BJ (cell line): Measurements from ENCODE around the gene KBTBD8. TPM values are rescaled to one million over a fixed set of nuclear protein-coding genes. Genes with fewer than 3 reads are reported as not detected.

Source experiments
- CTCF ChIA-PET: fragments of 350-600 bp; formaldehyde crosslinking; extraction: SDS; loops from one replicate; lab custom pipeline; 2021; ENCODE audit warnings: antibody characterized with exemption, inconsistent platforms; lab: Yijun Ruan, JAX
- POLR2A ChIA-PET: fragments of 300-600 bp; sonication (Branson Sonifier 250); formaldehyde crosslinking; extraction: SDS; loops from one replicate; lab custom pipeline; 2021; ENCODE audit warnings: antibody characterized with exemption; lab: Charles Lee
- DNase-seq: peaks from one replicate; pipeline ENCODE4 v3.0.0-alpha.2; 2011; ENCODE audit warnings: low read depth
- H3K27me3 ChIP-seq: 2 replicates; pipeline ENCODE4 v1.6.0; 2011; ENCODE audit warnings: low read length; ENCODE audit not compliant: control insufficient read depth, insufficient read depth
- H3K36me3 ChIP-seq: 2 replicates; pipeline ENCODE4 v1.5.1; 2011; ENCODE audit warnings: low read length; ENCODE audit not compliant: control insufficient read depth, insufficient read depth
- H3K4me3 ChIP-seq: 2 replicates; pipeline ENCODE4 v1.5.1; 2011; ENCODE audit warnings: low read depth, mild to moderate bottlenecking, control low read depth, low read length
- CTCF ChIP-seq: IDR thresholded peaks from 2 replicates; pipeline ENCODE4 v1.5.1; 2011; ENCODE audit warnings: low read depth, mild to moderate bottlenecking, control low read depth, inconsistent platforms, low read length, moderate library complexity; ENCODE audit not compliant: insufficient read depth
- polyA plus RNA-seq: library from polyadenylated mRNA; depleted of rRNA; stranded (reverse); fragments of >200 nt; gene quantifications from 2 replicates; pipeline ENCODE4 v1.2.3, GENCODE V29; 2011

KBTBD8 gene
- polyA plus RNA-seq, 1 experiment, result 0.31 TPM

DNA sequence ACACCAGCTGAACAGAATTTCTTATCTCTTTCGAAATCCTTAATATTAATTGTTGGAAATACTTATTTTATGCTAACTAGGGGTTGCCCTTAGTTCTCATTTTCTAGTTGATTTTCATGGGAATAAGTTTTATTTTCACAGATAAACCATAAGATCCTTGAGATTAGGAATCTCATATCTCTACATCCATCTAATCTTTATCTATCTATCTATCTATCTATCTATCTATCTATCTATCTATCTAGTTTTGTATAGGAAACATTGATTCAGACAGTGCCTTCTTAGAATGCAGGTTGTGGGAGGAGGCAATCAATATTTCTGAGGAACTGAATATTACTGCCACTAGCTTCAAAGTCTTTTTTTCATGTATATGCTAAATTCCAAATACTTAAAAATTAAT lies 3.5 kb upstream of the KBTBD8 start:
- ChIA-PET CTCF (no interaction called here), POLR2A (no interaction called here)
- TF ChIP-seq CTCF, result no peak
- no peak for DNase-seq
- Histone ChIP-seq H3K36me3 (no peaks in the 10 kb centered on the region), H3K27me3 (no peaks in the 10 kb centered on the region), H3K4me3 (no peak overlapping the region)

DNA sequence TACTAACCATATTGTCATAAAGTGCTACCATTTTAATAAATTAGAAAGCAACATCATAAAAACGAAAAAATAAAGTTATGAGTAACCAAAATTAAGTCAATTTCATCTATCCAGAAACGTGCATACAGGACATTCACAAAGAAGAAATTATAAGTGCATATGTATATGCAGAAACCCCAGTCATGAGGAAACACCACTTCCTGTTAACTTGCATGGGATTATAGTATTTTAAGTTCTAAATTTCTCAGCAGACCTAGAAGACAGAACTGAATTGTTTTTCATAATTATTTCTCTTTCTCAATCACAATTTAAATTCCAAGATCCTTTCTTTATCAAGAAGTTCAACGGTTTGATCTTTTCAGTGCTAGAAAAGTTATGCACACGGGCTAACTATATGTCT lies 1.4 kb upstream of the KBTBD8 start:
- Histone ChIP-seq H3K27me3 (no peaks in the 10 kb centered on the region), H3K36me3 (no peaks in the 10 kb centered on the region), H3K4me3 (no peak overlapping the region)
- ChIA-PET CTCF (interaction anchor here (1.8 kb wide), 1 partner anchor 25 kb away, joined by 8 read pairs; no protein-coding TSS in a partner anchor), POLR2A (no interaction called here)
- no peak for DNase-seq
- TF ChIP-seq CTCF, result no peak

GRCh38 chr3:66997560-66998112 lies 471 bp upstream of the KBTBD8 start:
- CTCF ChIA-PET, result interaction anchor here (0.5 to 1.8 kb wide), 5 partner anchors 8 to 1898 kb away, joined by 3 to 8 read pairs (median 3); no protein-coding TSS in a partner anchor
- POLR2A ChIA-PET, result interaction anchor here (0.6 kb wide), 2 partner anchors 1529 to 1826 kb away, joined by 3 to 12 read pairs; no protein-coding TSS in a partner anchor
- Histone ChIP-seq H3K4me3 (peak overlapping the region; percentile 22), H3K27me3 (no peaks in the 10 kb centered on the region), H3K36me3 (no peaks in the 10 kb centered on the region)
- DNase-seq, result peak; percentile 93
- no peak for TF ChIP-seq CTCF

DNA sequence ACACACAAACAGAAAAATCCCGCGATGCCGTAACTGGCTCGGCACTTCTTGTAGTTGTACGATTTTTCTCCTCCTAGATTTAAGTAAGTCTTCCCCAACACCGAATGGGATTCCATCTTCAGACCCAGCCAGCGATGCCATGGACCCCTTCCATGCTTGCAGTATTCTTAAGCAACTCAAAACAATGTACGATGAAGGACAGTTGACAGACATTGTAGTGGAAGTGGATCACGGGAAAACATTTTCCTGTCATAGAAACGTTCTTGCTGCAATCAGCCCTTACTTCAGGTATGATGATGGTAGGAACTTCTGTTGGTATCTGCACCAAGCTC lies 763 bp downstream of the KBTBD8 start:
- Histone ChIP-seq H3K4me3 (peak overlapping the region; percentile 70), H3K27me3 (no peaks in the 10 kb centered on the region), H3K36me3 (no peaks in the 10 kb centered on the region)
- TF ChIP-seq CTCF, result no peak
- no peak for DNase-seq
- POLR2A ChIA-PET, result no interaction called here
- CTCF ChIA-PET, result interaction anchor here (1.1 to 1.2 kb wide), 3 partner anchors 10 to 114 kb away, joined by 3 to 5 read pairs (median 4); no protein-coding TSS in a partner anchor

DNA sequence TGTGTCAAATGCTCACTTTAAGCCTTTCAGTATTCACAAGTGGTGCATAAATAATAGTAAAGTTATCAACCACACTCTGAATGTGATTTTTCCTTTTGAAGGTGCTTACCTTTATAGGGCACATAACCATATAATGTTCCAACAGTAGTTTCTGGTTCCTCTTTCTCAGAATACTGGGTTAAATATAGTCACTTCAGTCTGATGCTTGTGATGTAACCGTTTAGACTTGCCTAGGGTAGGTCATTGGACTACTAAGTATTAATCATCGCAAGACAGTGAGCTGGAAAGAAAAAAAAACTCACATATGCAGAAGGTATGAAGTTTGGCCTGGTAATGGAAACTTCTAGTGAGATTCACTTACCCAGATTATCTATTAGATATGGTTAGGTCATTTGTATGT lies 1.9 kb downstream of the KBTBD8 start:
- DNase-seq, result no peak
- H3K27me3 ChIP-seq, result no peaks in the 10 kb centered on the region
- TF ChIP-seq CTCF, result no peak
- H3K4me3 ChIP-seq, result no peak overlapping the region
- ChIA-PET POLR2A (no interaction called here), CTCF (interaction anchor here (0.6 to 1.1 kb wide), 3 partner anchors 28 to 1875 kb away, joined by 4 read pairs; no protein-coding TSS in a partner anchor)
- no peaks in the 10 kb centered on the region for H3K36me3 ChIP-seq
